ENCODE results near the gene NFATC2. TPM values are rescaled to one million over a fixed set of nuclear protein-coding genes. Genes with fewer than 3 reads are reported as not detected.

The NFATC2 gene
- total RNA-seq, 1 donor from 2014 or later: 7.6 TPM

- Histone ChIP-seq H3K27ac (no peak overlapping the region), H3K4me1 (peaks cover 22% of the 10 kb centered on the region), H3K9me3 (no peaks in the 10 kb centered on the region), H3K36me3 (no peaks in the 10 kb centered on the region), H3K27me3 (no peaks in the 10 kb centered on the region), H3K4me3 (no peak overlapping the region)
- ATAC-seq: no peak
- DNase-seq: no peak
- no peak for TF ChIP-seq CTCF (IDR thresholded peaks at IDR 0.05)
- intact Hi-C loops (cut with DNase I): no loop called here
These were observed 13.3 kb downstream of the NFATC2 start for GRCh38 chr20:51529081-51529681.

GRCh38 chr20:51528263-51529027 is 14.1 kb downstream of the NFATC2 start:
- intact Hi-C loops (cut with DNase I): no loop called here
- Histone ChIP-seq H3K27me3 (no peaks in the 10 kb centered on the region), H3K9me3 (no peaks in the 10 kb centered on the region), H3K4me3 (no peak overlapping the region), H3K4me1 (peaks cover 22% of the 10 kb centered on the region), H3K36me3 (no peaks in the 10 kb centered on the region), H3K27ac (peak overlapping the region; percentile 12)
- ATAC-seq: no peak
- DNase-seq: no peak
- TF ChIP-seq CTCF (IDR thresholded peaks at IDR 0.05): no peak

GRCh38 chr20:51526754-51527153 is 15.8 kb downstream of the NFATC2 start:
- no peak for DNase-seq
- H3K27me3 ChIP-seq: no peaks in the 10 kb centered on the region
- no peak overlapping the region for H3K4me3 ChIP-seq
- H3K27ac ChIP-seq: no peak overlapping the region
- no peaks in the 10 kb centered on the region for H3K9me3 ChIP-seq
- intact Hi-C loops (cut with DNase I): no loop called here
- TF ChIP-seq CTCF (IDR thresholded peaks at IDR 0.05): no peak
- H3K4me1 ChIP-seq: peaks cover 15% of the 10 kb centered on the region
- no peak for ATAC-seq
- H3K36me3 ChIP-seq: no peaks in the 10 kb centered on the region

DNA sequence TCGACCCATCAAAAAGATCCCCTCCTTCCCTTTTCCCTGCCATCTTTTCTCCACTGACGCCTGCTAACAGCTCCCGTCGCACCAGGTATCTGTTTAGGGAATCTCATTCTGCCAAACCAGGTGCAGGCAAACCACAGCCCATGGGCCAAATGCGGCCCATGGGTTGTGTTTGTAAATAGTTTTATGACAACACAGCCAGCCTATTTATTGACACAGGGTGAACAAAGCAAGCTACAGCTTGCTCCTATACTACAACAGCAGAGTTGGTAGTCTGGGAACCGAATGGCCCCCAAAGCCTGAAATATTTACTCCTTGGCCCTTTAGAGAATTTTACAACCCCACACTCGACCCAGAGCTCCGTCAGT is 16.4 kb downstream of the NFATC2 start:
- peak overlapping the region; percentile 24 for H3K27ac ChIP-seq
- no peaks in the 10 kb centered on the region for H3K27me3 ChIP-seq
- peak overlapping the region; percentile 25 for H3K4me3 ChIP-seq
- peaks cover 15% of the 10 kb centered on the region for H3K4me1 ChIP-seq
- no peaks in the 10 kb centered on the region for H3K9me3 ChIP-seq
- H3K36me3 ChIP-seq: no peaks in the 10 kb centered on the region
- ATAC-seq (no peak), DNase-seq (no peak)
- no peak for TF ChIP-seq CTCF (IDR thresholded peaks at IDR 0.05)
- intact Hi-C loops (cut with DNase I): no loop called here

- Histone ChIP-seq H3K27ac (no peak overlapping the region), H3K4me3 (peak overlapping the region; percentile 25), H3K27me3 (no peaks in the 10 kb centered on the region), H3K36me3 (no peaks in the 10 kb centered on the region), H3K4me1 (peaks cover 15% of the 10 kb centered on the region), H3K9me3 (no peaks in the 10 kb centered on the region)
- TF ChIP-seq CTCF (IDR thresholded peaks at IDR 0.05): no peak
- ATAC-seq (peak; percentile 56), DNase-seq (no peak)
- intact Hi-C loops (cut with DNase I): no loop called here
These were observed 17.0 kb downstream of the NFATC2 start for GRCh38 chr20:51525241-51526105.

All from upper lobe of right lung (tissue), 1 donor.